Trophoblast cell (in vitro differentiated cells and primary cell): ENCODE results near the gene CYSLTR2.

Experiments
- DNase-seq, 2 donors: peaks; one replicate each; pipeline ENCODE4 v3.0.0-alpha.2; 2016
- H2AFZ ChIP-seq: 2 replicates; pipeline ENCODE4 v1.6.1; 2013; ENCODE audit warnings: low read length, moderate library complexity, mild to moderate bottlenecking; ENCODE audit not compliant: insufficient read depth, poor library complexity
- H2AK5ac ChIP-seq: 2 replicates; pipeline ENCODE4 v1.6.1; 2013; ENCODE audit warnings: mild to moderate bottlenecking, low read length
- H2BK120ac ChIP-seq: 2 replicates; pipeline ENCODE4 v1.6.1; 2013; ENCODE audit warnings: low read length, mild to moderate bottlenecking, moderate library complexity; ENCODE audit not compliant: insufficient read depth, poor library complexity
- H2BK12ac ChIP-seq: 2 replicates; pipeline ENCODE4 v1.6.1; 2013; ENCODE audit warnings: mild to moderate bottlenecking, low read length, moderate library complexity
- H2BK5ac ChIP-seq: 2 replicates; pipeline ENCODE4 v1.6.1; 2013; ENCODE audit warnings: low read length, low read depth, moderate library complexity, mild to moderate bottlenecking; ENCODE audit not compliant: poor library complexity
- H3K14ac ChIP-seq: 2 replicates; pipeline ENCODE4 v1.6.1; 2013; ENCODE audit warnings: mild to moderate bottlenecking, low read length
- H3K18ac ChIP-seq: 2 replicates; pipeline ENCODE4 v1.6.1; 2013; ENCODE audit warnings: mild to moderate bottlenecking, low read length
- H3K23ac ChIP-seq: 2 replicates; pipeline ENCODE4 v1.6.1; 2013; ENCODE audit warnings: low read length
- H3K27ac ChIP-seq: 2 replicates; pipeline ENCODE4 v1.5.1; 2013; ENCODE audit warnings: low read depth, mild to moderate bottlenecking, inconsistent platforms, low read length, moderate library complexity
- H3K27me3 ChIP-seq: 2 replicates; pipeline ENCODE4 v1.6.1; 2013; ENCODE audit warnings: inconsistent platforms, mild to moderate bottlenecking, low read length, moderate library complexity; ENCODE audit not compliant: insufficient read depth
- H3K36me3 ChIP-seq, 2 experiments: 1 replicate in 1 of 2; 2 replicates in 1 of 2; pipeline ENCODE4 v1.6.1; 2013; ENCODE audit warnings: low read length in 2 of 2, mild to moderate bottlenecking in 2 of 2, moderate library complexity in 1 of 2; ENCODE audit not compliant: insufficient read depth in 2 of 2, control insufficient read depth in 1 of 2
- H3K4ac ChIP-seq: 2 replicates; pipeline ENCODE4 v1.6.1; 2013; ENCODE audit warnings: low read depth, mild to moderate bottlenecking, low read length, moderate library complexity
- H3K4me1 ChIP-seq, 2 experiments: 1 replicate in 1 of 2; 2 replicates in 1 of 2; pipeline ENCODE4 v1.6.1; 2013; ENCODE audit warnings: low read length in 2 of 2, mild to moderate bottlenecking in 2 of 2, moderate library complexity in 1 of 2; ENCODE audit not compliant: insufficient read depth in 2 of 2, control insufficient read depth in 1 of 2
- H3K4me2 ChIP-seq: 2 replicates; pipeline ENCODE4 v1.6.1; 2013; ENCODE audit warnings: inconsistent platforms, mild to moderate bottlenecking, low read length, moderate library complexity
- H3K4me3 ChIP-seq: 2 replicates; pipeline ENCODE4 v1.5.1; 2013; ENCODE audit warnings: mild to moderate bottlenecking, low read depth, low read length, inconsistent platforms
- H3K79me1 ChIP-seq: one replicate; pipeline ENCODE4 v1.6.1; 2013; ENCODE audit warnings: low read length
- H3K79me2 ChIP-seq: 2 replicates; pipeline ENCODE4 v1.6.1; 2013; ENCODE audit warnings: low read length, mild to moderate bottlenecking; ENCODE audit not compliant: control insufficient read depth, insufficient read depth, poor library complexity
- H3K9ac ChIP-seq: 2 replicates; pipeline ENCODE4 v1.6.1; 2013; ENCODE audit warnings: mild to moderate bottlenecking, low read length
- H3K9me3 ChIP-seq: 2 replicates; pipeline ENCODE4 v1.6.1; 2013; ENCODE audit warnings: low read depth, mild to moderate bottlenecking, control low read depth, inconsistent platforms, low read length; ENCODE audit not compliant: insufficient read depth
- H4K12ac ChIP-seq: 2 replicates; pipeline ENCODE4 v1.6.1; 2013; ENCODE audit warnings: low read depth, mild to moderate bottlenecking, low read length, moderate library complexity
- H4K8ac ChIP-seq: 2 replicates; pipeline ENCODE4 v1.6.1; 2013; ENCODE audit warnings: low read depth, mild to moderate bottlenecking, low read length, moderate library complexity
- H4K91ac ChIP-seq: one replicate; pipeline ENCODE4 v1.6.1; 2013; ENCODE audit warnings: low read depth, mild to moderate bottlenecking, low read length, moderate library complexity
- WGBS: extraction: QIAGEN DNeasy Blood & Tissue Kit; methylation state at CpG from one replicate; pipeline ENCODE4 v1.1.7; 2013; ENCODE audit warnings: missing lambda C conversion rate; ENCODE audit not compliant: insufficient read length, insufficient coverage; ENCODE audit errors: extremely low coverage; 5-methylcytosine and 5-hydroxymethylcytosine counted together

CYSLTR2 gene

GRCh38 chr13:48681905-48682304, 28.2 kb downstream of the CYSLTR2 start:
- no peaks in the 10 kb centered on the region for H3K9me3 ChIP-seq
- H3K4me2 ChIP-seq: no peak overlapping the region
- no peak overlapping the region for H2BK5ac ChIP-seq
- no peak overlapping the region for H4K8ac ChIP-seq
- H2AFZ ChIP-seq: no peak overlapping the region
- H3K36me3 ChIP-seq: no peaks in the 10 kb centered on the region
- WGBS: no CpG with 5 or more reads among the region's 1 CpG
- no peak overlapping the region for H2BK12ac ChIP-seq
- no peak for DNase-seq
- no peak overlapping the region for H3K9ac ChIP-seq
- no peak overlapping the region for H2AK5ac ChIP-seq
- H3K79me2 ChIP-seq: no peaks in the 10 kb centered on the region
- no peaks in the 10 kb centered on the region for H3K27me3 ChIP-seq
- H2BK120ac ChIP-seq: no peak overlapping the region
- H4K12ac ChIP-seq: no peak overlapping the region
- no peaks in the 10 kb centered on the region for H3K79me1 ChIP-seq
- no peak overlapping the region for H3K4ac ChIP-seq
- H3K27ac ChIP-seq: no peak overlapping the region
- no peak overlapping the region for H3K18ac ChIP-seq
- no peak overlapping the region for H4K91ac ChIP-seq
- peaks cover 0 to 1% of the 10 kb centered on the region in 2 experiments for H3K4me1 ChIP-seq
- no peak overlapping the region for H3K14ac ChIP-seq
- H3K4me3 ChIP-seq: no peak overlapping the region
- H3K23ac ChIP-seq: no peak overlapping the region

DNA sequence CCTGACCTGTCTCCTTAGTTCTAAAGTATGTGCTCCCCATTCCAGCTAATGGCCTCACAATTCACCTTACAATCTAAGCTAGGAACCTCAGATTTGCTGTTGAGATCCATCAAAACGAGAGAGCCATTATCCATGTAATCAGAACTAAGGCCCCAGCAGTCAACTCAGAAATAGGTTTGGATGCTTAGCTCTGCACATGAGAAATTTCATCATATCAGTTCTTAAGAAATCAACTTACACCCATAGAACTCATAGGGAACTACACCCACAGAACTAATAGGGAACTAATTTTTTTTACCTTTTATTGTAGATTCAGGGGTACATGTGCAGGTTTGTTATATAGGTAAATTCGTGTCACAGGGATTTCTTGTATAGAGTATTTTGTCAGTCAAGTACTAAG, 28.7 kb downstream of the CYSLTR2 start:
- no peak overlapping the region for H4K91ac ChIP-seq
- no CpG with 5 or more reads among the region's 2 CpGs for WGBS

DNA sequence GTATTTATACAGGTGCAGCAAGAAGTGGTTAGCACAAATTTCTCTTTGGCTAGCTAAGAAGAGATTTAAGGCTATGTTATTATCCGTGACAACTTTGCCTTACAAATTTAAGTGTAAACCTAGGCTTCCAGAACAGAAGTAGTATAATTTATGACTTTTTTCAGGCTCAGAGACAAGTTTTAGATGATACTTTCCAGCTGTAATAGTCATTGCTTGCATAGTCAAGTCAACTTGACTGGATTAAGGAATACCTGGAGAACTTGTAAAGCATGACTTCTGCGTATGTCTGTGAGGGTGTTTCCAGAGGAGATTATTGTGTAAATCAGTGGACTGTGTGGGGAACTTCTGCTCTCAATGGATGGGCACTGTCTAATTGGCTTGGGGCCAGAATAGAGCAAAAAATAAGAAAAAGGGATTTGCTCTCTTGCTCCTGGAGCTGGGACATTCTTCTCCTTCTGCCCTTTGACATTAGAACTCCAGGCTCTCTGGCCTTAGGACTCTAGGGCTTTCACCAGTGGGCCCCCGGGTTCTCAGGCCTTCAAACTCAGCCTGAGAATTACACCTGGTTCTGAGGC, 33.0 kb downstream of the CYSLTR2 start:
- Histone ChIP-seq H3K9me3 (no peaks in the 10 kb centered on the region), H2BK120ac (no peak overlapping the region), H2BK5ac (no peak overlapping the region), H3K4me2 (no peak overlapping the region), H4K12ac (no peak overlapping the region), H3K36me3 (no peaks in the 10 kb centered on the region), H4K91ac (no peak overlapping the region), H3K79me2 (no peaks in the 10 kb centered on the region), H3K14ac (no peak overlapping the region), H2BK12ac (no peak overlapping the region), H3K27ac (no peak overlapping the region), H3K27me3 (no peaks in the 10 kb centered on the region), H3K4ac (no peak overlapping the region), H3K9ac (no peak overlapping the region), H3K79me1 (no peaks in the 10 kb centered on the region), H3K4me1 (no peaks in the 10 kb centered on the region), H2AFZ (no peak overlapping the region), H4K8ac (no peak overlapping the region), H3K18ac (no peak overlapping the region), H3K23ac (no peak overlapping the region), H3K4me3 (no peak overlapping the region), H2AK5ac (no peak overlapping the region)
- DNase-seq: no peak
- WGBS: no CpG with 5 or more reads among the region's 3 CpGs

More for the DNA sequence above, 28.7 kb downstream of the CYSLTR2 start:
- H4K8ac ChIP-seq: no peak overlapping the region
- H3K14ac ChIP-seq: no peak overlapping the region
- no peaks in the 10 kb centered on the region for H3K36me3 ChIP-seq
- no peaks in the 10 kb centered on the region for H3K79me2 ChIP-seq
- no peak overlapping the region for H3K27ac ChIP-seq
- H3K18ac ChIP-seq: no peak overlapping the region
- H3K79me1 ChIP-seq: no peaks in the 10 kb centered on the region
- H2AK5ac ChIP-seq: no peak overlapping the region
- H3K9me3 ChIP-seq: no peaks in the 10 kb centered on the region
- no peak overlapping the region for H3K4me2 ChIP-seq
- no peak overlapping the region for H2BK12ac ChIP-seq
- H3K23ac ChIP-seq: no peak overlapping the region
- no peak for DNase-seq
- no peak overlapping the region for H3K4me3 ChIP-seq
- no peak overlapping the region for H3K9ac ChIP-seq
- no peaks in the 10 kb centered on the region for H3K27me3 ChIP-seq
- H3K4me1 ChIP-seq: no peaks in the 10 kb centered on the region
- H2AFZ ChIP-seq: no peak overlapping the region
- no peak overlapping the region for H2BK5ac ChIP-seq
- H3K4ac ChIP-seq: no peak overlapping the region
- H4K12ac ChIP-seq: no peak overlapping the region
- no peak overlapping the region for H2BK120ac ChIP-seq

DNA sequence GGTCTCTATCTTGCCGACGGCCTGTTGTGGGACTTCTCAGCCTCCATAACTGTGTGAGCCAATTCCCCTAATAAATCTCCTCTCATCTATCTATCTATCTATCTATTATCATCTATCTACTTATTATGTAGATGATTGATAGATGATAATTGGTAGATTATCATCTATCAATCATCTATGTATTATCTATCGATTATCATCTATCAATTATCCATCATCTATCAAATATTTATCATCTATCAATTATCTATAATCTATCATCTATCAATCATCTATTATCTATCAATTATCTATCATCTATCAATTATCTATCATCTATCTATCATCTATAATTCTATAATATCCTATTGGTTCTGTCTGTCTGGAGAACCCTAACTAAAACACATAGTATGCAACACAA, 33.5 kb downstream of the CYSLTR2 start:
- Histone ChIP-seq H2BK120ac (no peak overlapping the region), H3K4ac (no peak overlapping the region), H3K18ac (no peak overlapping the region), H2BK12ac (no peak overlapping the region), H2AK5ac (no peak overlapping the region), H3K9ac (no peak overlapping the region), H3K27me3 (no peaks in the 10 kb centered on the region), H3K36me3 (no peaks in the 10 kb centered on the region), H3K23ac (no peak overlapping the region), H2BK5ac (no peak overlapping the region), H3K79me1 (no peaks in the 10 kb centered on the region), H3K4me2 (no peak overlapping the region), H3K27ac (no peak overlapping the region), H2AFZ (no peak overlapping the region), H3K14ac (no peak overlapping the region), H4K8ac (no peak overlapping the region), H4K91ac (no peak overlapping the region), H3K9me3 (no peaks in the 10 kb centered on the region), H3K4me1 (no peaks in the 10 kb centered on the region), H4K12ac (no peak overlapping the region), H3K79me2 (no peaks in the 10 kb centered on the region), H3K4me3 (no peak overlapping the region)
- no CpG with 5 or more reads among the region's 3 CpGs for WGBS
- DNase-seq: no peak
